AG04449 (cell line): ENCODE results near the gene GABRE.

Experiments
- CTCF ChIA-PET: fragments of 350-600 bp; formaldehyde crosslinking; extraction: SDS; loops from one replicate; lab custom pipeline; 2021; ENCODE audit warnings: antibody characterized with exemption; lab: Yijun Ruan, JAX
- POLR2A ChIA-PET: fragments of 400-600, 350-600 bp; formaldehyde crosslinking; extraction: SDS; loops from one replicate; lab custom pipeline; 2020; ENCODE audit warnings: antibody characterized with exemption, inconsistent platforms; lab: Yijun Ruan, JAX
- DNase-seq: peaks from one replicate; pipeline ENCODE4 v3.0.0-alpha.2; 2010; ENCODE audit warnings: low read depth, low spot score
- H3K4me3 ChIP-seq: 2 replicates; pipeline ENCODE4 v1.5.1; 2011; ENCODE audit warnings: low read depth, mild to moderate bottlenecking, control low read depth, low read length
- CTCF ChIP-seq: IDR thresholded peaks from one replicate; pipeline ENCODE4 v1.5.1; 2011; ENCODE audit warnings: mild to moderate bottlenecking, moderate library complexity, low read length, control low read depth, inconsistent platforms; ENCODE audit not compliant: insufficient read depth; ENCODE audit errors: missing control alignments

The GABRE gene

GRCh38 chrX:151984328-151984727 is 9.9 kb upstream of the GABRE start:
- CTCF ChIA-PET, result no interaction called here

GRCh38 chrX:151983186-151983585 is 8.7 kb upstream of the GABRE start:
- H3K4me3 ChIP-seq, result no peak overlapping the region
- TF ChIP-seq CTCF, result no peak
- POLR2A ChIA-PET, result interaction anchor here (3.3 kb wide), 1 partner anchor 9 kb away, joined by 18 read pairs; the partner anchor contains the start of gene GABRE
- DNase-seq, result no peak
- CTCF ChIA-PET, result no interaction called here

More at GRCh38 chrX:151984328-151984727, 9.9 kb upstream of the GABRE start:
- DNase-seq, result peak; percentile 46
- no peak for TF ChIP-seq CTCF
- POLR2A ChIA-PET, result interaction anchor here (1.0 to 3.3 kb wide), 2 partner anchors 10 to 113 kb away, joined by 3 to 18 read pairs; partner anchors contain the start of gene GABRE
- H3K4me3 ChIP-seq, result no peak overlapping the region

GRCh38 chrX:151982222-151982621 is 7.7 kb upstream of the GABRE start:
- H3K4me3 ChIP-seq, result no peak overlapping the region
- TF ChIP-seq CTCF, result no peak
- DNase-seq, result peak; percentile 50
- CTCF ChIA-PET, result interaction anchor here (0.7 kb wide), 1 partner anchor 228 kb away, joined by 3 read pairs; no protein-coding TSS in a partner anchor
- POLR2A ChIA-PET, result interaction anchor here (0.6 to 1.1 kb wide), 2 partner anchors 9 to 79 kb away, joined by 3 to 7 read pairs; no protein-coding TSS in a partner anchor

- DNase-seq, result peak; percentile 42
These were observed 6.7 kb upstream of the GABRE start for GRCh38 chrX:151981129-151981528.

GRCh38 chrX:151977923-151978322 is 3.4 kb upstream of the GABRE start:
- H3K4me3 ChIP-seq, result no peak overlapping the region
- ChIA-PET CTCF (no interaction called here), POLR2A (no interaction called here)
- no peak for TF ChIP-seq CTCF
- DNase-seq, result no peak

More at GRCh38 chrX:151981129-151981528, 6.7 kb upstream of the GABRE start:
- no peak for TF ChIP-seq CTCF
- ChIA-PET POLR2A (no interaction called here), CTCF (no interaction called here)
- H3K4me3 ChIP-seq, result no peak overlapping the region

- ChIA-PET CTCF (no interaction called here), POLR2A (no interaction called here)
- TF ChIP-seq CTCF, result no peak
- DNase-seq, result no peak
- H3K4me3 ChIP-seq, result no peak overlapping the region
These were observed 2.5 kb upstream of the GABRE start for GRCh38 chrX:151977009-151977408.
